ENCODE measurements around the gene PRCD. TPM values are rescaled to one million over a fixed set of nuclear protein-coding genes. Genes with fewer than 3 reads are reported as not detected.

Gene PRCD
- total RNA-seq, 1 donor from 2014 or later, result 0.54 TPM

DNA sequence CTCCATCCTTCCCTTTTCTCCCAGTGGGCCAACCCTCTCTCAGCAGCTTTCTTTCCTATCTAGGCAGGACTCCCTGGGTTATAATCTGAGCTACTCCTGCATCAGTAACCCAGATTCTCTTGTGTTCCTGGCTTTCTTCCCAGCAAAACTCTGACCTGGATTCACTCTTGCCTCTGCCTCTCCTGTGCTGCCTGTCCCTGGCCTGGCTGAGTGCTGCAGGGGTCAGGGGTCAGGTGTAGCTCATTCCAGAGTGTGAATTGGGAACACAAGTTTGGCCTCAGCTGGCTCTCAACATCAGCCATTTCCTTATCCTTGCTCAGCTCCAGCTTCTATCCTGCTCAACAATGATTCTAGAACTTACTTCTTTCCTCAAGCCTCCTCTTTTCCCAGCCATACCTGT lies 48.3 kb downstream of the PRCD start:
- Mint-ChIP-seq H3K27ac (ENCODE audit: unreplicated experiment) (no peak overlapping the region), H3K27me3 (ENCODE audit: unreplicated experiment) (peaks cover 28% of the 10 kb centered on the region), H3K4me1 (ENCODE audit: unreplicated experiment) (peaks cover 1% of the 10 kb centered on the region), H3K4me3 (ENCODE audit: unreplicated experiment) (peak overlapping the region; percentile 16), H3K36me3 (ENCODE audit: low read depth, unreplicated experiment) (peaks cover 11% of the 10 kb centered on the region), H3K9me3 (ENCODE audit: unreplicated experiment) (no peaks in the 10 kb centered on the region)
- TF ChIP-seq CTCF (IDR thresholded peaks at IDR 0.05; ENCODE audit: unreplicated experiment), result no peak
- no peak for DNase-seq (ENCODE audit: low spot score)

GRCh38 chr17:76593384-76593826 lies 53.6 kb downstream of the PRCD start:
- no peak for TF ChIP-seq CTCF (IDR thresholded peaks at IDR 0.05; ENCODE audit: unreplicated experiment)
- Mint-ChIP-seq H3K36me3 (ENCODE audit: low read depth, unreplicated experiment) (no peaks in the 10 kb centered on the region), H3K4me3 (ENCODE audit: unreplicated experiment) (peak overlapping the region; percentile 38), H3K27me3 (ENCODE audit: unreplicated experiment) (peaks cover 6% of the 10 kb centered on the region), H3K27ac (ENCODE audit: unreplicated experiment) (no peak overlapping the region), H3K9me3 (ENCODE audit: unreplicated experiment) (no peaks in the 10 kb centered on the region), H3K4me1 (ENCODE audit: unreplicated experiment) (peaks cover 18% of the 10 kb centered on the region)
- DNase-seq (ENCODE audit: low spot score), result no peak

- Mint-ChIP-seq H3K36me3 (ENCODE audit: low read depth, unreplicated experiment) (no peaks in the 10 kb centered on the region), H3K27me3 (ENCODE audit: unreplicated experiment) (peaks cover 6% of the 10 kb centered on the region), H3K4me1 (ENCODE audit: unreplicated experiment) (peaks cover 18% of the 10 kb centered on the region), H3K9me3 (ENCODE audit: unreplicated experiment) (no peaks in the 10 kb centered on the region), H3K4me3 (ENCODE audit: unreplicated experiment) (no peak overlapping the region), H3K27ac (ENCODE audit: unreplicated experiment) (no peak overlapping the region)
- DNase-seq (ENCODE audit: low spot score), result no peak
- TF ChIP-seq CTCF (IDR thresholded peaks at IDR 0.05; ENCODE audit: unreplicated experiment), result no peak
These were observed 54.1 kb downstream of the PRCD start for GRCh38 chr17:76593959-76594358.

GRCh38 chr17:76594690-76595089 lies 54.8 kb downstream of the PRCD start:
- peaks cover 18% of the 10 kb centered on the region for H3K4me1 Mint-ChIP-seq (ENCODE audit: unreplicated experiment)
- H3K4me3 Mint-ChIP-seq (ENCODE audit: unreplicated experiment), result no peak overlapping the region
- no peaks in the 10 kb centered on the region for H3K36me3 Mint-ChIP-seq (ENCODE audit: low read depth, unreplicated experiment)
- H3K9me3 Mint-ChIP-seq (ENCODE audit: unreplicated experiment), result no peaks in the 10 kb centered on the region
- peaks cover 3% of the 10 kb centered on the region for H3K27me3 Mint-ChIP-seq (ENCODE audit: unreplicated experiment)
- H3K27ac Mint-ChIP-seq (ENCODE audit: unreplicated experiment), result no peak overlapping the region
- DNase-seq (ENCODE audit: low spot score), result no peak
- TF ChIP-seq CTCF (IDR thresholded peaks at IDR 0.05; ENCODE audit: unreplicated experiment), result no peak

Other genes with a start within 250 kb of the PRCD start
- 15.0 TPM for gene QRICH2, start 231.8 kb upstream of the PRCD start, total RNA-seq (ENCODE audit: unreplicated experiment)
- gene PRPSAP1, start 186.1 kb upstream of the PRCD start, total RNA-seq (ENCODE audit: unreplicated experiment), result 136 TPM
- gene SPHK1, start 155.4 kb upstream of the PRCD start, total RNA-seq (ENCODE audit: unreplicated experiment), result 15.4 TPM
- 49.0 TPM for gene UBE2O, start 86.9 kb upstream of the PRCD start, total RNA-seq (ENCODE audit: unreplicated experiment)
- gene AANAT, start 72.4 kb upstream of the PRCD start, total RNA-seq (ENCODE audit: unreplicated experiment), result not detected
- 39.3 TPM for gene RHBDF2, start 38.6 kb upstream of the PRCD start, total RNA-seq (ENCODE audit: unreplicated experiment)
- gene CYGB, start 2.3 kb upstream of the PRCD start, total RNA-seq (ENCODE audit: unreplicated experiment), result 0.51 TPM
- 2.2 TPM for gene ST6GALNAC2, start 45.8 kb downstream of the PRCD start, total RNA-seq (ENCODE audit: unreplicated experiment)
- gene ST6GALNAC1, start 103.7 kb downstream of the PRCD start, total RNA-seq (ENCODE audit: unreplicated experiment), result 0.77 TPM
- 51.6 TPM for gene MXRA7, start 170.9 kb downstream of the PRCD start, total RNA-seq (ENCODE audit: unreplicated experiment)
- 25.6 TPM for gene JMJD6, start 186.6 kb downstream of the PRCD start, total RNA-seq (ENCODE audit: unreplicated experiment)
- gene METTL23, start 186.8 kb downstream of the PRCD start, total RNA-seq (ENCODE audit: unreplicated experiment), result 30.5 TPM
- gene SRSF2, start 197.3 kb downstream of the PRCD start, total RNA-seq (ENCODE audit: unreplicated experiment), result 215 TPM
- gene MFSD11, start 198.1 kb downstream of the PRCD start, total RNA-seq (ENCODE audit: unreplicated experiment), result 37.3 TPM

All from endothelial cell (in vitro differentiated cells).